NCI-H446 treated with DMSO at 0.1 percent for 48 hours (cell line): ENCODE data around the gene RASEF.
"Not testable (repeated sequence)": the region's sequence is repeated elsewhere in the genome, so short reads cannot be mapped to it uniquely, and the experiment has no call there.

Experiments used
- DNase-seq: peaks from one replicate; lab custom pipeline; 2025; lab: John Stamatoyannopoulos, UW

The RASEF gene

DNA sequence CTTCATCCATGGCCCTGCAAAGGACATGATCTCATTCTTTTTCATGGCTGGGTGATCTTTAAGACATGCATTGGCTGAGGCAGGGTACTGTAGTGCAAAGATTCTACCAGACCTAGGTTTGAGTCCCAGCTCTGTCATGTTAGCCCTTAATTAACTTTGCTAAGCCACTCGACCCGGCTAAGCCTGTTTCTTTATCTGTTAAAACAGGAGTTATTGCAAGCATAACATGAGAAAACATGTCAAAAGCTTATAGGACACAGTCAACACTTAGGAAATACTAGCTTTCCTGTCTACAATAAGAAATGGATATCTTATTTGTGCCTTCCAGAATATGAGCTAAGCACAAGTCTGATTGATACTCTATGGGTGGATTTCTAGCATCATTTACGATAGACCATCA is 92.6 kb downstream of the RASEF start:
- no peak for DNase-seq

DNA sequence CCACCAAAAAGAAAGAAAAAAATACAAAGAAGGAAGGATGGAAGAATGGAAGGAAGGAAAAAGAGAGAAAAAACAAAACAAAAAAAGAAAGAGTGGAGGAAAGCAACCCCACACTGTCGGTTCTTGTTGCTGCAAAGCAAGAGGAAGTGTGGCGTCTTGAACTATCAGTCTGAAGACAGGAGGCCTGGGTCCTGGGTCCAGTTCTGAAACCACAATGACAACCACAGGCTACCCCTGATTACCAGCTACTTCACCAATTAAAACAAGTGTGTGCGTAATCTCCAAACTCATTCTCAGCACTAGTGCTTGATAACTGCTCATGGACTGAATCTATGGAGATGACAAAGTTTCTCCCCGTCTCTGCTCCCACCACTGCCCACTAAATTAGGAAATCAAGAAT is 93.7 kb downstream of the RASEF start:
- no peak for DNase-seq

DNA sequence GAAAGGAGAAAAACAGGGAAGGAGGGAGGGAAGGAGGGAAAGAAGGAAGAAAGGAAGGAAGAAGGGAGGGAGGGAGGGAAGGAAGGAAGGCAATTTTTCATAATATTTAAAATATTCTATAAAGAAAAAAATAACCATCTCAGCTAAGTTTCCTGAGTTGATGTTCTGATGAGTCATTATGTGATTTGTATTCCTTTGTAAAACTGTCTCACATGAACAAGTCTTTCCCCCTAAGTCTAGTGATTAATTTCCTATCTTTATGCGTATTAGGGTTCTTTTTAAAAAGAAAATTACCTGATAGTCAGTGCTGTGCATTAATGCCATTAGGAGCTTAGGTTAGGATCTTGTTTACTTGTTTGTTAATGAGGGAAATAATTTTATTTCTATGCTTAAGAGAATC is 94.1 kb downstream of the RASEF start:
- no peak for DNase-seq

DNA sequence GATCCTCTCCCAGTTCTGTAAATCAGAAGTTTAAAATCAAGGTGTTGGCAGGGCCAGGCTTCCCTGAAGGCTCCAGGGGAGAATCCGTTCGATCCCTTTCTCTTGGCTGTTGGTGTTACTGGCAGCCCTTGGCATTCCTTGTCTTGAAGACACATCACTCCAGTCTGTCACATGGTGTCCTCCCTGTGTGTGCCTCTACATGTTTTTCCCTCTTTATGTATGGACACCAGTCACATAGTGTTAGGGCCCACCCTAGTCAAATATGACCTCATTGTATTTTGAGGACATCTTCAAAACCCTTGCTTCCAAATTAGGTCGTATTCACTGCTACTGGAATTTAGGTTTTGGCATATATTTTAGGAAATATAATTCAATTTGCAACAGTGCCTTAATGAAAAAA is 94.6 kb downstream of the RASEF start:
- no peak for DNase-seq

DNA sequence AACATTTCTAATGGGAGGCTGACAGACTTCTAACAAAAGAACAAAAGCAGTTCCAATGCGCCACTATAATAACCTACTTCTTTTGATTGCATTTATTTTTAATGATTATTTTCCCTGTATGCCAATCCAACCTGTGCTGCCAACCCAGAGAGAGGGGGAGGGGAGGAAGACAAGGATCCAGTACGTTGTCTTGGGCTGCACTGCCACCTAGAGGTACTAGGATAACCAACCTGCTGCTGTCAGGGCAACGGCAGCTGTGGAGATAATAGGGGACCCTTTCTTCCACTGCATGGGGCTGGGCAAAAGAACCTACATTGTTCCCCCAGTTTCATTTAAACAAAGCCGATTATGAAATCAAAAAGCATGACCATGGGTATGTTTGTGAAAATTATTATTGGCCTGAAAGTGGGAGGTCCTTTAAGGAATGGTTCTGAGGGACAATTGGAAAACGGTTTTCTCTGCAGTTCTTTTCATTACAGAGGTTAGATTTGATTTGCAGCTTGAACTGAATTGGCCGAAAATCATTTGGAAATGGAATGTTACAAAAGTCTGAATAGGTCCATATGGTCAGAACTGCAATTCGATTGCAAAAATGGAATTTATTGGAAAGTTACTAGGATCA is 101.3 kb downstream of the RASEF start:
- peak; percentile 20 for DNase-seq

DNA sequence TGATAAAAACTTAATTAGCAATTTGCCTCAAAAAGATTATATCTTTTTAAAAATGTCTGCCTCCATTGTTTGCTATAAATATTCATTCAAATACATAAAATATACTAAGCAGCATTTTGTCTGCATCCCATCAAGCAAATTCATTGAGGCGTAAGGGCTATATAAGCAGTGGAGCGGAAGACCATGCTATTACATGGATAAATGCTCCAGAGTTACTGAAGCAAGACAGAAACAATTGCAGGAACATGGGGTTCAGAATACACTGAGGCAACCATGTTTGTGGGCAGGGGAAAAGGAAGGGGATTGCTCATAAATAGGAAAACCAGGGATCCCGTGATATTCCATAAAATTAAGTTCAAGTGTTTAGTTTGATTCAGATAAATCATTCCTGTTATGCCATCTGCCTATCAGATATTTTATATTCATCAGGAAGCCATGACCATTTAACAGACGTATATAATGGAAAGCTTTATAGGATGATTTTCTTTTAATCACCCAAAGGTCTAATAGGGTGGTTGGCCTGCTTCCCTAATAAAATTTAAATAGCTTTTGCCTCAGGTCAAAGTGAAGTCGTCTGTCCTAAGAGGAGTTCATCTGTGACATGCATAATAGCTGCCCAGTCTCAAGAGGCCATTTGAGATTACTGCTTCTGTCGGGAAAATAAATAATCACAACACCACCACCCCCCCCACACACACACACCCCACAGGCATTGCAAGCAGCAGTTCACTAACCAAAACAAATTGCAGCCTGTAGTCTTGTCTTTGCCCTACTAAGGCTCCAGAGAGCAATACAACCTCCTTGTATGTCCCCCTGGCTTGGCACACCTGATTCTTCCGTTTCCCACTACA is 105.2 kb downstream of the RASEF start:
- DNase-seq, result peak; percentile 17

DNA sequence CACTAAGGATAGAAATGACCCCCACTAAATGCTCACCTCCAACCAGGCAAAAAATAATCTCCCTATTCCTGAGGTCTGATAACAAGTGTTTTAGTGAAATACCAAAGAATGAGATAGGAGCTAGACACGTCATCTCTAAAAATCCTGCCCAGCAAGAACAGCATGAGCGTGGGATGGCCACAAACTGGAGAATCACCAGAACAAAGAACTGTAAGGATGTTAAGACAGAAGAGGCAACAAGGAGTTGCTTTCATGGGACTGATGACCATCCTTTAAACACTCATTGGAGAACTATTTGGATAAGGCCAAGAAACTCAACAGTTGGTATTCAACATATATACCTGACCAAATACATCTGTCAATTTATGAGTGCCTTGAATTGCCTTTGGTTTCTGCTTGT is 113.7 kb downstream of the RASEF start:
- DNase-seq, result no peak

DNA sequence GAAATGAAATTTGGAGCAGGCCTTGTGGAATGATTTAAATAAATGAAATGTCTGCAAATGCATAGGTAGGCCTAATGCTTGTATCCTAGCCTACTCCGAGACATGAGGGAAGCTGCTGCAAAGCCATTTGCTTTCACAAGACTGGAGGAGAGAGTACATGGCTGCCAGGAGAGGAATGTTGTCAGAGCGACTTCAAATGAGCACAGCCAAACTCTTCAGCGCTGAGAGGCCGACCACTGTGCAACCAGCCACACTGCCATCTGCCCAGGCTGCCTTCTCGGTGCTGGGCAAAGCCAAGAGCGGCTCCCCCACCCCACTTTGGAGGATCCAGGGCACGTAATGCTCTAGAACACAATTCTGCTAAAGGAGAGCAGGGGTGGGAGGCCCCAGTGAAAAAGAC is 122.6 kb downstream of the RASEF start:
- DNase-seq, result peak; percentile 25

DNA sequence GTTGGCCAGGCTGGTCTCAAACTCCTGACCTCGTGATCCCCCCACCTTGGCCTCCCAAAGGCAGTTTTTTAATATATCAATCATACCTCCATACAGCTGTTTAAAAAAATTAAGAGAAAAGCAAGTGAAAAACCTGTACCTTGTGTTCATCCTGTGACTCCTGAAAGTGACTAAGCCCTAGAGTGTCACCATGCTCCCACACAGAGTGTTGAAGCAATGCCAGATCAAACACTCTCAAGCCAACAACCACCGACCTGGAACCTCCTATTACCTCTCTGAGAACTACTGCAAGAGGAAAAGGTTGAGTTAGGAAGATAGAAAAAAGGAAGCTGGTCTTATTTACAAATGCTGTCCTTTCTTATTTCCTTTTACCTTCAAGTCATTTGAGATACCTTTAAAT is 123.5 kb downstream of the RASEF start:
- no peak for DNase-seq

DNA sequence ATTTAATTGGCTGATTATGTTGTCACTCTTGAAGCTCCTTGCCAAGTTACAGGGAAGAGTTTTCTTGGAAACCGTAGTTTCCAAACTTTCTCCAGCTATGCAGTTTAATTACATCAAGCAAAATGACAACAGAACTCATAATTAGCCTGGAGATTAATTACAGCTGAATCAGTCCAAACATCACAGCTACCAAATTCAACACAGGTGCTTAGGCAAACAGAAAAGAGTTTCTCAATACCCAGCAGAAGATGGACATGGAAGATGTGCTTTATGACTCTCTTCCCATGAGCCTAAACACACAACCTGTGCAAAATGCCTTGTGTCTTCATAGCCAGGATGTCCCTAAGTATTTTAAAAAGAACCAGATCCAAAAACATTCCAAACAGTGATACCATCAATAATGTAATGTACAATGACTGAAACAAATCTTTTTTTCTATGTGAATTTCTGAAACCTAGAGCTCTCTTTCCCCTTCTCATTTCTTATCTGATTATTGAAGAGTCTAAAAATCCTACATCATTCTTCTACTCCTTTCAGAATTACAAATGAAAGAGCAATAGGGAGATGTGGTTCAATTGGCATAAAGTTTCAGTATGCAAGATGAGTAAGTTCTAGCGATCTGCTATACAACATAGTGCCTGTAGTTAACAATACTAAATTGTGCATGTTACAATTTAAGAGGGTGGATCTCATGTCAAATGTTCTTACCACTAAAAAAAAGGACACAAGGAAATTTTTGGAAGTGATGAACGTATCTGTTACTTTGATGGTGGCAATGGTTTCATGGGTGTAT is 124.3 kb downstream of the RASEF start:
- peak; percentile 6 for DNase-seq

DNA sequence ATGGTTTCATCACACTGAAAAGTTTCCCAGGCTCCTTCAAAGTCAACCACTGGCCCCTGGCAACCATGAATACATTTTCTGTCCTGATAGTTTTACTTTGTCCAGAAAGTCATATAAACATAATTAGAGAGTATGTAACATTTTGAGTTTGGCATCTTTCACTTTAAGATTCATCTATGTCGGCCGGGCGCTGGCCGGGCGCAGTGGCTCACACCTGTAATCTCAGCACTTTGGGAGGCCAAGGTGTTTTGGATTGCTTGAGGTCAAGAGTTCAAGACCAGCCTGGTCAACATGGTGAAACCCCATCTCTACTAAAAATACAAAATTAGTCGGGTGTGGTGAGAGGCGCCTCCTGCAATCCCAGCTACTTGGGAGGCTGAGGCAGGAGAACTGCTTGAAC is 126.4 kb downstream of the RASEF start:
- DNase-seq, result not testable (repeated sequence)

DNA sequence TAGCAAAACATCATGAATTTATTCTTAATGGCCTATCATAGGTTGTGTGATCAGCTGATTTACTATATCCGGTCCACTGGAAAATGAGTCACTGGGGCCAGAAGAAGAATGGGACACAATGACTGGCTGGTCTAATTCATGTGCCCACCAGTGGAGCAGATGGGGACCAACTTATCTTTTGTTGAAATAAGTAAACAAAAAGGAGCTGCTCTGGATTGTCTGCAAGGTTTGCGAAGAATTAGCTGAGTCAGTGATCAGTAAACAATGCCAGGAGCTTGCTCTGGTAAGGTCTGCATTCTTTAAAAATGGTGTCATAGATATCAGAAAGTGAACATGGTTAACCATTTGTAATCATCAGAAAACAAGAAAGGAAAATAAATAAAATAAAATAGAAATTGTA is 128.0 kb downstream of the RASEF start:
- no peak for DNase-seq

DNA sequence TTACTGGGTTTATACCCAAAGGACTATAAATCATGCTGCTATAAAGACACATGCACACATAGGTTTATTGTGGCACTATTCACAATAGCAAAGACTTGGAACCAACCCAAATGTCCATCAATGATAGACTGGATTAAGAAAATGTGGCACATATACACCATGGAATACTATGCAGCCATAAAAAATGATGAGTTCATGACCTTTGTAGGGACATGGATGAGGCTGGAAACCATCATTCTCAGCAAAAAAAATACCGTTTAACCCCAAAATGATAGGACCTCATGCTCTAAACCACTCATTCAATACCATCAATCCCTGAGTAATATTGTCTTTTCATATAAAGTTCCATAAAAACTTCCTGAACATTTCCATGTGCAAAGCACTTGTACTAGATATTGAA is 128.9 kb downstream of the RASEF start:
- not testable (repeated sequence) for DNase-seq

DNA sequence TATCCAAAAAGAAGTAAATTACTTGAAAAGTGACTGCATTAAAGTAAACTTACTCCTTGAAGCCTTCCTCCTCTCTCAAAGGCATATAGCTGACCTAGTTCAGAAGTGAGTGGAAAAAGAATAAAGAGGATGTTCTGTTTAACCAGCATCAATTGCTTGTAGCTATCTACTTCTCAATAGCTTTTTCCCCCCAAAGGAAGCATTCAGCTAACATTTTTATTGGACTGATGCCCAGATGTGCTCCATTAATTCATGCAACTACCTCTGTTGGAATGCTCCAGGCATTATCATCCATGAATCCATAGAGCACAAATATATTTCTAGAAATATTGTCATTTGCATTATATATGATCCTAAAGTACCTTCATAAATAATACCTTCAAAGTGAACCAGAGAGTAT is 132.8 kb downstream of the RASEF start:
- DNase-seq, result no peak
